GM21381 (cell line): ENCODE measurements around the gene SORL1-AS1.

ENCODE experiments used
- ATAC-seq: cut with Tn5 transposase; IDR thresholded peaks from one replicate; pipeline ENCODE4 v1.9.1; 2021; ENCODE audit warnings: mild to moderate bottlenecking, moderate library complexity; ENCODE audit not compliant: unreplicated experiment

SORL1-AS1 gene

DNA sequence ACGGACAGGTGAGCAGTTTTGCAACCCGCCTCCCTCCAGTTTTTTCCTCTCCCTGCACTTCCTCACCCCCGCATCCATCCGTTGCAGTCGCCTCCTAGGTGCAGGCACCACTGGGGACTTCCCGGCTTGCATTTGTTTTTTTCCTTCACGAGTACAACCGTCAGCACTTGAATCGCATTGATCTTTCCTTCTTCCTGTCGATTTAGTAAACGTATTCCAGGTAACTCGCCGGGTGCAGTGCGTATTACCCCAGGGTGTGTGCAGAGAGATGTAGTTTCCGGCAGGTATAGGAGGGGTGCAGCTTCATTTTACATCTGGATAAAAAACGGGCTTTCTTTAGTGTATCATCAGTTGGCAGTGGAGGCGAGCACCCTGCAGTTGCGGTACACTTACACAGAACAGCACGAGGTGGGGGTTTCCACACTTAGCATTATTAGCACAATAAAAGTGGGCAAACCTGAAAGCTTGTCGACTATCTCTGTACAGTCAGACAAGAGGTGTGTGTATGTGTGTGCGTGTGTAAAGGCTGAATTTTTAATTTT lies at the start of gene SORL1-AS1:
TSS of gene SORL1-AS1 (minus strand) at position 359 of the 542 bp plus-strand sequence.
- peak; percentile 20 for ATAC-seq

DNA sequence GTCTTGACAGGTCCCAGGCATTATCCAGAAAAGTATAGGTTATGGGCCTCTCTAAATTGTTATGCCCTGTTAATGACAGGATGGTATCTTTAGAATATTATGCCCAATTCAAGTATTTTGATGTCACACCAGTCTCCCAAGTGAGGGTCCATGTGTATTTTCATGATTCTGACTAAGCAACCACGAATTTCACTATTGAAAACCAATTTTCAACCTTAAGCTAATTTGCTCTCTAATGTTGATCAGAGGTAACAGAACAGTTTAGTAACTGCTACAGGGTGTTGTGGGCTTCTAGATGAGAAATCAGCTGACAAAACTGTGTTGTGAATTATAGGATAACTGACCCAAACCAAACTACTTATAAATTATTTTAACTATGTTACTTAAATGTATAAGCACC lies 48.0 kb upstream of the SORL1-AS1 start:
- no peak for ATAC-seq

DNA sequence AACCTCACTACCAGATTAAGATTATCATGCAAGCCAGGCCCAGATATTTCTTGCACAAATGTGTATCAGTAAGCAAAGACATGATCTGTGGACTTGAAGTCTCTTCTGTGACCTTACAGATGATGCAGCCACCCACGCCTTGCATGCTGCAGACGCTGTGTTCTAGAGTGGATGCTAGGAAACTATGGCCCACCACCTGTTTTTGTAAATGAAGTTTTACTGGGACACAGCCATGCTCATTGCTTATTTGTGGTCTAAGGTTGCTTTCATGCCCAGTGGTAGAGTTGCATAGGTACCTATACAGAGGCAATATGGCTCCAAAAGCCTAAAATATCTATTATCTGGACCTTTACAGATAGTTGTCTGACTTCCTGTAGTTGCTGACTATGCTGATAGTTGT lies 47.5 kb upstream of the SORL1-AS1 start:
- no peak for ATAC-seq

DNA sequence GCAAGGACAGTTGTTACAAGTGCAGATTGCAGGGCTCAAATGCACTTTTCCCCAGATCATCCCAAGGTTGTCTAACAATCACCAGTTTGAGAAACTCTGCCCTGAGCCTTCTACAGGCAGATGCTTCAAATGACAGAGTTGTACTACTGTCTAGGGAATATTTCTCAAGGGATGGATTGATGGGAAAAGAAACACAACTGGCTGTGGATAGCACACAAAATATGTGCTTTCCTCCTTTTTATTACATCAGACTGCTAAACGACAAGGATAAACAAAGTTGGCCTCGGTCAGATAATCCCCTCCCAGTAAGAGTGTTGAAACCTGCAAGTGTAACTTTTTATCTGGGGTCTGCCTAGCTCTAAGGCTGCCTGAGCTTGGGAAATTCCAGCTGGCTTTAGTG lies 46.6 kb upstream of the SORL1-AS1 start:
- ATAC-seq = no peak

DNA sequence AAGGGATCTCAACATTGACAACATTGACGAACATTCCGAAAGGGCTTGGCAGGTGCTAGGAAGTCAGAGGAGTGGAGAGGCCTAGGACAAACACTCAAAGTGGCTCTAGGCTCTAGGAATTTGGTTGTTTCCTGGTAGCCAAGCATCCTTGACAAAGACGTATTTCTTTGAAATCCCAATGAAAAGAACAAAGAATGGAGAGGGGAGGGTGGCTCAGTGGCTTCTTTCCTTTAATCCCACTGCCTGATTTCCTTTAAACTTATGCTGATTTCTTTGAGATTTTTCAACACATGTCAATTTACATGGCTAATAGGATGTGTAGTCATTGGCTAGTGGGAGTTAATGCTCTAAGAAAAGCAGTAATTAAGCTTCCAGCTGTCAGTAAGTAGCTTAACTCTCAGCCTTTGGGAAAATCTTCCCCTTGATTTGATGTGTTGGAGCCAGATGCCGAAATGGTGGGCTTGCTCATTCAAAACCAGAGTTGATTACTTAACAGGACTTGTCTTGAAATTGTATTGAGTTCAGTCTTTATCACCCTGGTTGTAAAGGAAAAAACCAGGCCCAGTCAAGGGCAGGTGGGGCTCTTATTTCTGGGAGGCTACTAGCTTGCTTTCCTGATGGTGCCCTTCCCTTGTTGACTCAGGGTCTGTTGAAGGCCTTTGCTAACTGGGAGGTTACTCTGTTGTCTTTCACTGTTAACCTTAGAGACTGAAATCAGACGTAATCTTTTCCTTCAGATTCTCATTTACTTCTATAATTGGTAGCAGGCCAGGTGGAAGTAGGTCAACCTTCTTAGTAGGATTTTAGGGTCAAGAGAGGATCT lies 44.6 kb upstream of the SORL1-AS1 start:
- ATAC-seq = no peak

DNA sequence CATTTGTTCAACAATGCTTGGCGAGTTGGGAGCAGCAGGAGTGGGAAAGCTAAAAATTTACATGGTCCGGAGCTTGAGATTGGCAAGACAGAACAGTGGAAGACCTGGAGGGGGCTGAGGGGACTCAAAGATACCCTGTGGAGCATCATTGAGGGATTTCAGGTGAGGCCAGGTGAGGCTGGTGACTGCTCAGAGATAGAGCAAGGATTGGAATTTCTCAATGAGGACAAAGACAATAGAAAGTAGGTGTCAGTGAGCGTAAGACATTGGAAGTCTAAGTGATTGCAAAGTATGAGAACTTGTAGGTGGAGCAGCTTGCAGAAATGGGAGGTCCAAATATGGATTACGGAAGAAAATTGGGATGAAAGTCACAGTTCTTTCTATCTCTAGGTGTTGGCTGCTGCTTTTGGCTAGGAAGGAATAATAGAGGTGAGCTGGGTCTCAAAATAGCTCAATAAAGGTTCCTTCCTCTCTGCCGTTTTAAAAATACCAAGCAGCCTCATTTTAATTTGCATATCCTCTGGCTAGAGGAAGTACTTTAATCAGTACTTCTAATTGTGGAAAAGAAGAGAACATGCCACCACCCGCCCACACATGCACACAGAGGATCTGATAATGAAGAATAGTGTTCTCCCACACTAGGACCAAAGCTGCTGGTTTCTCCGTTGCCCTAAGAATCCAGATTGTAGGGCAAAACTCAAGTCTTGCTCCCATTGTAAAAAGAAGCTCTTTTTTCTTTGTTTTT lies 41.8 kb upstream of the SORL1-AS1 start:
- peak; percentile 78 for ATAC-seq

DNA sequence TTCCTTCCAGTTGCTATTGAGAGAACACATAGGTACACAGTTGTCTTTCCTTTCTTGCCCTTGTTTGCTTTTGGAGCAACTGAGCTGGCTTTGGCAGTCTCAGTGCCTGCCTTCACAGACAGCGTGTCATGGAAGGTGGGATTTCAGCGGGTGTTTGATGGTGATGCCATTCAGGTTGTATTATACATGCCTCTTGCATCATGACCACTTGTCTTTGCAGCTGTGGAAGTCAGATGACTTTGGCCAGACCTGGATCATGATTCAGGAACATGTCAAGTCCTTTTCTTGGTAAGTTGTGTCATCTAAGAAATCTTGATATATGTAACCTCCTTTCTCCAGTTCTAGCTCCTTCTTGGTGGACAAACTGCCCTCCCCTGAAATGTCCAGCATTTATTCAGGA lies 37.1 kb upstream of the SORL1-AS1 start:
- no peak for ATAC-seq

DNA sequence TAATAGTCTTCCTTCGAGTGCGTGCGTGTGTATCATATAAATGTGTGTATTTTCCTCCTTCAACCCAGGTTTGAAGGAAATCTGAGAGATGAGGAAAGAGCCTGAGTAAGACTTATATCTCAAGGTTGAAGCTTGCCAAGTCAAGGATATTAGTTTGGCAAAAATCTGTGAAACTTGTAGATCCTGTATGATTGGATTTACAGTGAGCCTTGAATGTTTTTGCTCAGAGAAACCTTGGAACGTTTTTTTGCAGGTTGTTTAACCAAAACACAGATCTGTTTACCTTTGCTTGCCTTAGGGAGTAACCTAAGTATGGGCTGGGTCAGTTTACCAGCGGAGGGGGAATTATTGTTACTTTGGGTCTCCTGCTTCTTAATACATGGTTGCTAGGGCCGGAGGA lies 35.9 kb upstream of the SORL1-AS1 start:
- ATAC-seq = no peak

DNA sequence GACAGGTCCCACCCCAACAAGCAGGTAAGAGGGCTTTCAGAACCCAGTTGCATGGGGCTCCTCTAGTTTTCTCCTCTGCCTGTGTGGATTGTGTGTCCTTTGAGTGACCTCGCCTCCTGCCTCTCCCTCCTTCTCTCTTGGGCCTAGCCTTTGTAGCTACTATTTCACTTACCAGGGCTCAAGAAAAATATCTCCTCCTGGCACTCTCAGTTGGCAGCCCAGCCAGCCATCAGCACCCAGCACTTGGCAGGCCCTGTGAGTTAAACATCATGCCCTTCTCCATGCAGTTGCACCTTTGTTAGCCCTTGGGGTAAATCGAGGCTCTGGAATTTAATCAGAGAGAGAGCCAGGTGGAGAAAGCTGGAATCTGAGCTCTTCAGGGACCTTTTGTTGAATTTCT lies 35.4 kb upstream of the SORL1-AS1 start:
- ATAC-seq = no peak

DNA sequence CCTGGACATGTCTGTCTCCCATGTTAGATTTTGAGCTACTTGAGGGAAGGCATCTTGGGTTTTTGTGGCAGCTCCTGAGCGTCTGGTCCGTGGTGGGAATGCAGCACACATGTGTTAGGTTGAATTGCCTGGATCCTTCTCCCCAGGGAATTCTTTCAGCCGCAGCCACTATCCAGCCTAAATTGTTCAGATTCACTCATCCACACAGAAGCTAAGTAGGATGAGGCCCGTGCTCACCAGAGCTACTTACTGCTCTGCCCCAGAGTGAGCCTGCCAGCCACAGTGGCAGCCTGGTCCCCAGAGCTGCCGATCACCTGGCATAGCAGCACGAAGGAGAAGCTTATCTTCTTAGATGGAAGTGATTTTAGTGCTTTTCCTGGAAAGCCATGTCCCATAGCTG lies 34.4 kb upstream of the SORL1-AS1 start:
- ATAC-seq = no peak

DNA sequence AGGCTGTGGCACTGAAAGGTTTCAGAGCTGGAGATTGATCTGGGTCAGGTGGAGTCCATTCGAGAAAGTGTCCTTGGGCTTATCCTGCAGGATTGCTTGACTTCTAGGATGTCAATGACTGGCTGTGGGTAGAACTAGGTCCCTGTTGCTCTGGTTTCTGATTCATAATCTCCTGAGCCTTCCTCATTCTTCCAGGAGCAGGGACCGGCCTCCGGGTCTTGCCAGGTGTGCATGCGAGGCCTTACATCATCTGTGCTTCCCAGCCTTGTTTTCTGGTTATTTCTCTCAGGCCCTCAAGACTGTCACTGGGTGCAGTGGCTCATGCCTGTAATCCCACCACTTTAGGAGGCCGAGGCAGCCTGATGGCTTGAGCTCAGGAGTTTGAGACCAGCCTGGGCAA lies 33.3 kb upstream of the SORL1-AS1 start:
- no peak for ATAC-seq

DNA sequence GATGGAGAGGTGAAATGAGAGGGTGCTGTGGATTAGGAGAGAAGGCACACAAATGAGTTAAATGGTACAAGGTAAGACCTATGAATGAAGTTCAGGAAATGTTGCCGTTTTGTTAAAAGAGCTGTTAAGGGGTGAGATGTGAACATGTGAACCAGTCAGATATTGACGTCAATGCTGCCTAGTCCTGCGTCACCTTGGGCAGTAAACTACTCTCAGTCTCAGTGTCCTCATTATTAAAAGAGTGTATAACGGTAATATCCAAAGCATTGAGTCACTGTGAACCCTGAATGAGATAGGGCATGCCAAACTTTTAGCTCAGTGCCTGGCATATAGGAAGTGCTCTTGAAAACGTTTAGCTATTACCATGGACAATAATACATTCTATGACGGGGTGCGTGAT lies 32.4 kb upstream of the SORL1-AS1 start:
- ATAC-seq = no peak

DNA sequence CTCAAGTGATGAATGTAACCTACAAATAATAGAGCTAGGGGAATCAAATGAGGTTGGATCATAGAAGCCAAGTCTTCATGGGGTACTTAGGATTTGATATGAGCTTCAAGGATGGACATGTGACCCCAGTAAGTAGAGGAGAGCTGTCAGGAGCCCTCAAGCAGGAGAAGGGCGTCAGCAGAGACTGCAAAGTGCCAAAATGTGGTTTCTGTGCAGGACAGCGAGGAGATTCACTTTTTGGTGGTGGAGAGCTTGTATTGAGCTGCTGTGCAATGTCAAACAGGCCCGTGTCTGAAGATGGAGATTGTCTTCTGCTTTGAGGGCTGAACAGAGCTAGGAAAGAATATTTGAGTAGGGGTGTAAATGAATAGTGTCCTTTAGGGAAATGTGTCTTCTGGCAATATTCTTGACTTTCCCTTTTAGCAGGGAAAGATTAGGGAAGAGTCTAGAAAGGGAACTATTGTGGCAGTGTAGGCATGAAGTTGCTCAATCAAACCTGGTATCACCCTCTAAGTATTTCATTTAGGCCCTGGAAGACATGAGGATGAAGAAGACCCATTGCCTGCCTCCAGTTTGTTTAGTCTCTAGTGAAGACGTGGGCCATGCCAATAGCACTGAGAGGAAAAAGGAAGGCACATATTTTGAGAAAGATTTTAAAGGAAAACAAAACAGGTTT lies 31.2 kb upstream of the SORL1-AS1 start:
- no peak for ATAC-seq

DNA sequence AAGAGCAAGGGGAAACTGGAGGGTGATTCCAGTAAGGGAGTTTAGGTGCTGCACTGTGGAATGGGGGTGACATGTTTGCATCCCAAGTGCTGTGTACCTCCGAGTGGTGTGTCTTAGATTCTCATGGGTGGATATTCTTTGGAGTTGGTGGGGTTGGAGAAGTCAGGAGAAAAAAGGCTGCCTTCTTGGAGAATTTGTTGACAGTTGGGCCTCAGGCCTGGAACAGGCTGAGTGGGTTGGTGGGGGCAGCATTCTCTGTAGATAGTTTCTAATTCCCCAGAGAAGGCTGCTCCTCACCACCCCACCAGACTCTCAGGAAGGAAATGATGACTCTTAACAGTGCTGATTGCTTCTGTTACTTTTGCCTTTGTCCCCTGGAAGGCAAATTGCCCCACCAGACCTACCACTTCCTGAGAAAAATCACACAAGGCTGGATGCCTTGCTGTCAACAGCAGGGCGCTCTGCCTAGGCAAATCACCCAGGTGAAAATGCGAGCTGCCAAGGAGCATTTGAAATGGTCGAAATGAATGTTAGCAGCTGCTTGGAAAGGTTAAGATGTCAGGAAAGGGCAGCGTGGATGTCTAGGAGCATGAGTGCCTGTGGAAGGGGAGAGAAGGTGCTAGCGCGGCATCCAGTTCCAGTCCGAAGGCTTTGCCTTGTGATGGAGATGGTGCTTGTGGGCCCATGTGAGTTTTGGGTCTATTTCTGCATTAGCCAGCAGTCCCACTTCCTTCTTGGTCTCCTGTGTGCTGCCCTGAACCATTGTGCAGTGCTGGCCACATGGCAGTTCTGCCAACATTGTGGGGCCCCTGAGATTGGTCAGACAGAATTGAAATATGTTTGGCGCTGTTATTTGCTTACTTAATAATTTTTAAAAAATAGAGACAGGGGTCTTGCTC lies 29.7 kb upstream of the SORL1-AS1 start:
- ATAC-seq = peak; percentile 81

DNA sequence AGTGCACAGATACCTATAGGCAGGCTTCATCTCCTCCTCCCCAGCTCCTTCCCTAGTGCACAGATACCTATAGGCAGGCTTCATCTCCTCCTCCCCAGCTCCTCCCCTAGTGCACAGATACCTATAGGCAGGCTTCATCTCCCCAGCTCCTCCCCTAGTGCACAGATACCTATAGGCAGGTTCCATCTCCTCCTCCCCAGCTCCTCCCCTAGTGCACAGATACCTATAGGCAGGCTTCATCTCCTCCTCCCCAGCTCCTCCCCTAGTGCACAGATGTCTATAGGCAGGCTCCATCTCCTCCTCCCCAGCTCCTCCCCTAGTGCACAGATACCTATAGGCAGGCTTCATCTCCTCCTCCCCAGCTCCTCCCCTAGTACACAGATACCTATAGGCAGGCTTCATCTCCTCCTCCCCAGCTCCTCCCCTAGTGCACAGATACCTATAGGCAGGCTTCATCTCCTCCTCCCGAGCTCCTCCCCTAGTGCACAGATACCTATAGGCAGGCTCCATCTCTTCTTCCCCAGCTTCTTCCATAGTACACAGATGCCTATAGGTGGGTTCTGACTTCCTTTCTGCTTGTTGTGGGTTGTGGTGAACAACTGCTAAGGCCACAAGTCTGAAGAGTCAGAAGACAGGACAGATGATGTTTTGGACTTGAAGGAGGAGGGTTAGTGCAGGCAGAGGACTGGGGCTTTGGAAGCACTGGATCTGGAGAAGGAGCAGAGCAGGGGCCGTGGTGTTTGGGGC lies 28.9 kb upstream of the SORL1-AS1 start:
- peak; percentile 65 for ATAC-seq

DNA sequence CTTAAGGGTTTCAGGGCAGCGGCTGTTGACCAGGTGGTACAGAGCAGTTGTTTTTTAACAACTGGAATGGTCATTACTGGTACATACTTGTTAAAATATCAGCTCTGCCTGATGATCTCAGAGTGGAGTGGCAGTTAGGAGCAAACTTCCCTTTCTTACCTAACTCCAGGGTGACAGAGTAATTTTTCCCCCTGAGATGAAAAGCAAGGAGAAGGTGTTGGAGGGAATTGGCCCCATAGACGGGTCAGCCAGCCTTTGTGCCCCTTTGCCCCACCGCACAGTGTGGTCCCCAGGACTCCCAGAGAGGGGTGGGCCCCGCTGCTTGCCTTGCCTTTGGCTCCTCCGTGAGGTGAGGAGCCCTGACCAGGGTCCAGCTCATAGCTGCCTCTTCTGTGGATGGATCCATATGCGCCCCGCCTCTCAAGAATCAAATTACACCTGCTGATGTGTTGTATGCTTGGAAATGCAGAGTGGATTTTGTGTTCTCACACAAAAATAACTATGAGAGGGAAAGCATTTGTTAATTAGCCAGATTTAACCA lies 27.0 kb upstream of the SORL1-AS1 start:
- ATAC-seq = no peak

DNA sequence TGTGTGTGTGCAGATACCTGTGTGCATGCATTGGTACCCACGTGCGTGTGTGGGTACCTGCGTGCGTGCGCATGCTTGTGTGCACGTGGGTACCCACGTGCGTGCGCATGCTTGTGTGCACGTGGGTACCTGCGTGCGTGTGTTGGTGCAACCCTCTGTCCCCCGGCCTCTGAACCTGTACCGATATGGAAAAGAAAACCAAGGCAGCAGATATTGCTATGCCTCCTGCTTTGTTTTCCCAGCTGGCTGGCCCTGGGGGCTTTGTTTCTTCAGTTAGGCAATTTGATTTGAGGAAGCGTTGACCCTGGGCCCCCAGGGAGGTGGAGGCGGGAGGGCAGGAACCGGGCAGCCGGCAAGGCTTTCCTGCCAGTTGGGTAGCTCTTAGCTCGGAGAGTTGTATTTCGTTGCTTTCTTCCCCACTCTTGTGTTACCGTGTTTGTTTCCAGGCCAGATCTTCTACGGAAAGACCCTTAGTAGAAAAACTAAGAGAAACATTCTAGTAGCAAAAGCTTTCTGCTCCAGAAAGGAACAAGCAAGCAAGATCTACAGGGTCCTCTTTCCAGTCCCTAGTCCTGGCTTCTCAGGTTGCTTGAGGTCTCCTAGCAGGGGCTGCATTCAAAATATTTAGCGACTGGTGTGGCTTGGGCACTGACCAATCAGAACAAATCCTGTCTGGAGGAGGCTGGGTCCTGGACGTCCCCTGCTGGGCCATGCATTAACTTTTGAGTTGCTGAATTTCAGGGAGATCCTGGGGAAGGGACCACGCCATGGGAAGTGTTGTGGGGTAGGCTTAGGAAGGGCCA lies 26.3 kb upstream of the SORL1-AS1 start:
- ATAC-seq = no peak

DNA sequence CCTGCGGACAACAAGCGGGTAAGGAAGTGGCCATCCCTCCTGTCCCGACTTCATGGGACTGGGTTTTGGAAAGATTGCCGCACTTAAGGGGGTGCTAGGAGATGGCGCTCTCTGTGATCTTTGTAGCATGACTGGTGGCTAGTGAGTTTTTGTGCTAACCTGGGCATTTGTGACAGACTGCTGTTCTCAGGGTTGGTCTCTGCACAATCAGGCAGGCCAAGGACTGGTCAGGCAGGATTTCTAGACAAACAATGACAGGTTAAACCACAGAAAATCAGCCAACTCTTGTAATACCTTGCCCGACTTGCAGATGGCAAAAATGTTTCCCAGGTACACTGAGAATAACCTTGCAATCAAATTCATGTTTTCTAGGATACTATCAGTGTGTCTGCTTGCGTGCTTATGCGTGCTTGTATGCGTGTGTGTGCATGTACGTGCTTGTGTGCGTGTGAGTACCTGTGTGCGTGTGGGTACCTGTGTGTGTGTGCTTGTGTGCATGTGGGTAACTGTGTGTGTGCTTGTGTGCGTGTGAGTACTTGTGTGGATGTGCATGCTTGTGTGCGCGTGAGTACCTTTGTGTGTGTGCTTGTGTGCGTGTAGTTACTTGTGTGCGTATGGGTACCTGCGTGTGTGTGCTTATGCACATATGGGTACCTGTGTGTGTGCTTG lies 25.6 kb upstream of the SORL1-AS1 start:
- ATAC-seq = no peak
